ENCODE results near the gene ERC1. TPM values are rescaled to one million over a fixed set of nuclear protein-coding genes. Genes with fewer than 3 reads are reported as not detected.

The ERC1 gene
- total and polyA plus RNA-seq, 4 donors, result 7.4 to 78.2 (median 39.8) TPM

GRCh38 chr12:1147821-1148220 is 156.8 kb downstream of the ERC1 start:
- Histone ChIP-seq H3K27me3 (ENCODE audit: control insufficient read depth in 3 of 3, insufficient read depth in 3 of 3, low read length in 2 of 3) (no peaks in the 10 kb centered on the region), H3K4me3 (no peak overlapping the region), H3K36me3 (ENCODE audit: control insufficient read depth in 4 of 4, insufficient read depth in 4 of 4, low read length in 4 of 4) (peaks cover 0 to 7% (median 3%) of the 10 kb centered on the region in 4 donors), H3K9ac (ENCODE audit: insufficient read depth in 1 of 2, low read length in 2 of 2) (no peak overlapping the region), H3K4me1 (ENCODE audit: control insufficient read depth in 5 of 5, insufficient read depth in 5 of 5, low read length in 5 of 5) (peaks cover 0 to 2% (median 0%) of the 10 kb centered on the region in 5 donors), H3K27ac (ENCODE audit: low read depth in 1 of 2, low read length in 1 of 2) (no peak overlapping the region), H3K9me3 (ENCODE audit: control insufficient read depth in 4 of 4, insufficient read depth in 3 of 4, low read length in 3 of 4) (no peaks in the 10 kb centered on the region)
- TF ChIP-seq CTCF (IDR thresholded peaks at IDR 0.05; ENCODE audit: control extremely low read depth, extremely low read depth), result no peak
- DNase-seq (no peak), ATAC-seq (ENCODE audit: insufficient read depth, low FRiP score) (no peak)
- WGBS, 2 donors, result 97 to 98% methylated on average over 2 of the region's 2 CpGs

- H3K9me3 ChIP-seq (ENCODE audit: control insufficient read depth in 4 of 4, insufficient read depth in 3 of 4, low read length in 3 of 4), result no peaks in the 10 kb centered on the region
- no peak overlapping the region for H3K4me3 ChIP-seq
- TF ChIP-seq CTCF (IDR thresholded peaks at IDR 0.05; ENCODE audit: control extremely low read depth, extremely low read depth), result no peak
- H3K9ac ChIP-seq (ENCODE audit: insufficient read depth in 1 of 2, low read length in 2 of 2), result no peak overlapping the region
- peaks cover 2 to 6% (median 4%) of the 10 kb centered on the region in 4 donors for H3K36me3 ChIP-seq (ENCODE audit: control insufficient read depth in 4 of 4, insufficient read depth in 4 of 4, low read length in 4 of 4)
- H3K27me3 ChIP-seq (ENCODE audit: control insufficient read depth in 3 of 3, insufficient read depth in 3 of 3, low read length in 2 of 3), result no peaks in the 10 kb centered on the region
- 74 to 81% methylated on average over 3 of the region's 3 CpGs for whole genome bisulfite sequencing, 2 donors
- DNase-seq, result no peak
- no peaks in the 10 kb centered on the region for H3K4me1 ChIP-seq (ENCODE audit: control insufficient read depth in 5 of 5, insufficient read depth in 5 of 5, low read length in 5 of 5)
- no peak for ATAC-seq (ENCODE audit: insufficient read depth, low FRiP score)
- H3K27ac ChIP-seq (ENCODE audit: low read depth in 1 of 2, low read length in 1 of 2), result no peak overlapping the region
Observed at GRCh38 chr12:1157046-1157445, 166.0 kb downstream of the ERC1 start.

- ATAC-seq (ENCODE audit: insufficient read depth, low FRiP score) (no peak), DNase-seq (no peak)
- Histone ChIP-seq H3K36me3 (ENCODE audit: control insufficient read depth in 4 of 4, insufficient read depth in 4 of 4, low read length in 4 of 4) (peaks cover 0 to 2% (median under 1%) of the 10 kb centered on the region in 4 donors), H3K9me3 (ENCODE audit: control insufficient read depth in 4 of 4, insufficient read depth in 3 of 4, low read length in 3 of 4) (no peaks in the 10 kb centered on the region), H3K4me1 (ENCODE audit: control insufficient read depth in 5 of 5, insufficient read depth in 5 of 5, low read length in 5 of 5) (no peaks in the 10 kb centered on the region), H3K27ac (ENCODE audit: low read depth in 1 of 2, low read length in 1 of 2) (no peak overlapping the region), H3K27me3 (ENCODE audit: control insufficient read depth in 3 of 3, insufficient read depth in 3 of 3, low read length in 2 of 3) (no peaks in the 10 kb centered on the region), H3K4me3 (no peak overlapping the region), H3K9ac (ENCODE audit: insufficient read depth in 1 of 2, low read length in 2 of 2) (no peak overlapping the region)
- WGBS, 2 donors, result 63 to 79% methylated on average over 9 of the region's 9 CpGs
- no peak for TF ChIP-seq CTCF (IDR thresholded peaks at IDR 0.05; ENCODE audit: control extremely low read depth, extremely low read depth)
Observed at GRCh38 chr12:1161197-1161596, 170.2 kb downstream of the ERC1 start.

Data from lung (tissue), 12 donors.